Neural cell (in vitro differentiated cells): ENCODE results near the gene SPECC1L.

Experiments
- EZH2 ChIP-seq: fragments of 200-600, 300-800 bp; shearing (Covaris generic), sonication (generic); IDR thresholded peaks from 2 replicates; pipeline ENCODE4 v1.6.1; 2014; ENCODE audit warnings: antibody characterized with exemption, low read length, borderline replicate concordance, mild to moderate bottlenecking; ENCODE audit not compliant: insufficient read depth, poor library complexity, severe bottlenecking
- TAF1 ChIP-seq: IDR thresholded peaks from 2 replicates; pipeline ENCODE4 v1.6.1; 2012; ENCODE audit warnings: low read depth

DNA sequence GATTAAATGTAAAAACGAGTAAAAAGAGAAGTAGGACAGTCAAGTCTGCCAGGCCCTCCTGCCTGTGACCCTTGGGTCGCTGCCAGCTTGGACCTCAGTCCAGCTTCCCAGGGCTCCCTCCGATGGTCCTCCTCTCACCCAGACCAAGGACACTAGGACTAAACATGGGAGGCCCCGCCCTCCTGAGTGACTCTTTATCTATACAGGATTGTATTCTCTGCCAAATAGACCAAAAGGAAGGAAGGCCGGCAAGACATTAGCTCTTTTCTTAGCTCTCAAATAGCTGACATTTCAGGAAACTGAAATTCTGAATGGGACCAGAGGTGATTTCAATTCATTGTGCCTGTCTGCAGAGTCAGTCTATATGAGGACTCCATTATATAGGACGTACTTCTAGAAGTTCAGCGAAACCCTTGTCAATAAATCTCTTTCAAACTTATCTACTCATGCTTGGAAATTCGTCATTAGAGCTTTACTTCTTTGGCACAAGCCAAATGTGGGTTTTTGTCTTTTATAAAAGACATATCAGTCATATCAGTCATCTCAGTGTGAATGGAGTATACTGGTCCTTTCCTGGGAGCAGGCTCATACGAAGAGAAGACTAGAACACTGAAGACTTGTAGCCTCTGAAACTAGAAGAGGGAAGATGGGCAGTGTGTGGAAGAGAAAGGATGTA is 185.3 kb downstream of the SPECC1L start:
- TF ChIP-seq EZH2 (no peak), TAF1 (no peak)
